KOPT-K1 (cell line): ENCODE data around the gene PTPRQ.

Source experiments
- H3K27ac ChIP-seq: fragments of 200-600 bp; sonication (generic); 2 replicates; pipeline ENCODE4 v1.5.1; 2016; ENCODE audit warnings: antibody characterized with exemption, mild to moderate bottlenecking, low read depth, low read length; ENCODE audit not compliant: poor library complexity, severe bottlenecking
- H3K36me3 ChIP-seq: fragments of 200-600 bp; sonication (generic); 2 replicates; pipeline ENCODE4 v1.5.1; 2017; ENCODE audit warnings: antibody characterized with exemption, mild to moderate bottlenecking, low read length, moderate library complexity; ENCODE audit not compliant: insufficient read depth
- H3K9me3 ChIP-seq: fragments of 200-600 bp; sonication (generic); 2 replicates; pipeline ENCODE4 v1.5.1; 2017; ENCODE audit warnings: antibody characterized with exemption, low read length, mild to moderate bottlenecking; ENCODE audit not compliant: insufficient read depth, poor library complexity, severe bottlenecking

PTPRQ gene

GRCh38 chr12:80443974-80444666 lies at the start of gene PTPRQ:
Gene PTPRQ, plus strand, starts transcription at chr12:80444235. Its CDS starts 111 bp downstream, at chr12:80444346.
- Histone ChIP-seq H3K9me3 (no peaks in the 10 kb centered on the region), H3K36me3 (no peaks in the 10 kb centered on the region), H3K27ac (no peak within 1 kb of the TSS)

- no peaks in the 10 kb centered on the region for H3K9me3 ChIP-seq
- no peak overlapping the region for H3K27ac ChIP-seq
These were observed 43.5 kb upstream of the PTPRQ start for GRCh38 chr12:80400571-80400991.

GRCh38 chr12:80401191-80401590 lies 42.8 kb upstream of the PTPRQ start:
- H3K9me3 ChIP-seq: no peaks in the 10 kb centered on the region
- H3K27ac ChIP-seq: no peak overlapping the region
- H3K36me3 ChIP-seq: no peaks in the 10 kb centered on the region

More at GRCh38 chr12:80400571-80400991, 43.5 kb upstream of the PTPRQ start:
- no peaks in the 10 kb centered on the region for H3K36me3 ChIP-seq

- H3K36me3 ChIP-seq: no peaks in the 10 kb centered on the region
- no peaks in the 10 kb centered on the region for H3K9me3 ChIP-seq
- no peak overlapping the region for H3K27ac ChIP-seq
These were observed 39.4 kb upstream of the PTPRQ start for GRCh38 chr12:80404629-80405028.

GRCh38 chr12:80406253-80406652 lies 37.8 kb upstream of the PTPRQ start:
- Histone ChIP-seq H3K36me3 (no peaks in the 10 kb centered on the region), H3K9me3 (no peaks in the 10 kb centered on the region), H3K27ac (no peak overlapping the region)

- Histone ChIP-seq H3K9me3 (no peaks in the 10 kb centered on the region), H3K27ac (no peak overlapping the region), H3K36me3 (no peaks in the 10 kb centered on the region)
These were observed 32.2 kb upstream of the PTPRQ start for GRCh38 chr12:80411787-80412186.

- Histone ChIP-seq H3K27ac (no peak overlapping the region), H3K36me3 (no peaks in the 10 kb centered on the region), H3K9me3 (no peaks in the 10 kb centered on the region)
These were observed 31.6 kb upstream of the PTPRQ start for GRCh38 chr12:80412343-80412953.

- H3K36me3 ChIP-seq: no peaks in the 10 kb centered on the region
- H3K27ac ChIP-seq: no peak overlapping the region
- no peaks in the 10 kb centered on the region for H3K9me3 ChIP-seq
These were observed 30.6 kb upstream of the PTPRQ start for GRCh38 chr12:80413462-80413861.

- no peaks in the 10 kb centered on the region for H3K36me3 ChIP-seq
- no peaks in the 10 kb centered on the region for H3K9me3 ChIP-seq
- no peak overlapping the region for H3K27ac ChIP-seq
These were observed 28.6 kb upstream of the PTPRQ start for GRCh38 chr12:80415466-80415865.

- H3K27ac ChIP-seq: no peak overlapping the region
- H3K36me3 ChIP-seq: no peaks in the 10 kb centered on the region
- no peaks in the 10 kb centered on the region for H3K9me3 ChIP-seq
These were observed 24.4 kb upstream of the PTPRQ start for GRCh38 chr12:80419644-80420043.

- Histone ChIP-seq H3K9me3 (no peaks in the 10 kb centered on the region), H3K36me3 (no peaks in the 10 kb centered on the region), H3K27ac (no peak overlapping the region)
These were observed 24.0 kb upstream of the PTPRQ start for GRCh38 chr12:80420075-80420474.

GRCh38 chr12:80422550-80422949 lies 21.5 kb upstream of the PTPRQ start:
- Histone ChIP-seq H3K36me3 (no peaks in the 10 kb centered on the region), H3K9me3 (no peaks in the 10 kb centered on the region), H3K27ac (no peak overlapping the region)

- H3K36me3 ChIP-seq: no peaks in the 10 kb centered on the region
These were observed 12.0 kb upstream of the PTPRQ start for GRCh38 chr12:80432061-80432460.

GRCh38 chr12:80441921-80442320 lies 2.1 kb upstream of the PTPRQ start:
- Histone ChIP-seq H3K27ac (no peak overlapping the region), H3K36me3 (no peaks in the 10 kb centered on the region), H3K9me3 (no peaks in the 10 kb centered on the region)

More at GRCh38 chr12:80432061-80432460, 12.0 kb upstream of the PTPRQ start:
- H3K9me3 ChIP-seq: no peaks in the 10 kb centered on the region
- H3K27ac ChIP-seq: no peak overlapping the region

GRCh38 chr12:80442426-80443222 lies 1.4 kb upstream of the PTPRQ start:
- no peak overlapping the region for H3K27ac ChIP-seq
- H3K9me3 ChIP-seq: no peaks in the 10 kb centered on the region
- no peaks in the 10 kb centered on the region for H3K36me3 ChIP-seq
